H1 (cell line): ENCODE results near the gene C2CD4A. TPM values are rescaled to one million over a fixed set of nuclear protein-coding genes. Genes with fewer than 3 reads are reported as not detected.

Experiments
- CTCF ChIA-PET: fragments of 300-600 bp; sonication (Branson Sonifier 250); formaldehyde crosslinking; loops from one replicate; lab custom pipeline; 2021; ENCODE audit not compliant: partially characterized antibody; lab: Charles Lee
- POLR2A ChIA-PET: fragments of 300-600 bp; sonication (Branson Sonifier 250); formaldehyde crosslinking; loops from one replicate; lab custom pipeline; 2021; ENCODE audit warnings: inconsistent platforms; ENCODE audit not compliant: partially characterized antibody; lab: Charles Lee
- DNase-seq, 2 experiments: peaks; one replicate each; pipeline versions ENCODE4 v3.0.0 to v3.0.0-alpha.2; 2010 to 2022; ENCODE audit warnings: low spot score in 2 of 2, low read depth in 1 of 2, mixed read lengths in 1 of 2
- FAIRE-seq: peaks from 2 replicates; lab custom pipeline; 2011; peaks lifted over from hg19 to GRCh38; lab: Jason Lieb, UNC
- H2AFZ ChIP-seq: 2 replicates; pipeline ENCODE4 v1.8.1; 2012; ENCODE audit warnings: low read length, inconsistent platforms
- H2AK5ac ChIP-seq: 2 replicates; pipeline ENCODE4 v1.6.1; 2013; ENCODE audit warnings: low read depth, low read length
- H2BK120ac ChIP-seq: replicated peaks from 2 replicates; pipeline ENCODE3; 2013; ENCODE audit warnings: low read depth, low read length, inconsistent platforms
- H2BK12ac ChIP-seq: 2 replicates; pipeline ENCODE4 v1.6.1; 2013; ENCODE audit warnings: low read depth, low read length
- H2BK15ac ChIP-seq: 2 replicates; pipeline ENCODE4 v1.6.1; 2013; ENCODE audit warnings: low read length
- H2BK20ac ChIP-seq: 2 replicates; pipeline ENCODE4 v1.6.1; 2013; ENCODE audit warnings: low read length
- H2BK5ac ChIP-seq: 2 replicates; pipeline ENCODE4 v1.6.1; 2013; ENCODE audit warnings: low read depth, low read length
- H3K14ac ChIP-seq: 2 replicates; pipeline ENCODE4 v1.6.1; 2013; ENCODE audit warnings: inconsistent platforms; ENCODE audit not compliant: insufficient read length
- H3K18ac ChIP-seq: 2 replicates; pipeline ENCODE4 v1.6.1; 2013; ENCODE audit warnings: low read length; ENCODE audit errors: extremely low read depth
- H3K23ac ChIP-seq: 2 replicates; pipeline ENCODE4 v1.6.1; 2013; ENCODE audit warnings: inconsistent platforms; ENCODE audit not compliant: insufficient read length
- H3K23me2 ChIP-seq: 2 replicates; pipeline ENCODE4 v1.6.1; 2013; ENCODE audit warnings: low read depth, low read length
- H3K27ac ChIP-seq: 2 replicates; pipeline ENCODE4 v1.6.1; 2011; ENCODE audit warnings: low read depth, low read length, inconsistent platforms
- H3K27me3 ChIP-seq, 4 experiments: replicated peaks in 1 of 4; 1 replicate in 1 of 4; 2 replicates in 3 of 4; pipeline versions ENCODE4 v1.6.1 to v1.8.1; 2011 to 2013; ENCODE audit warnings: low read length in 3 of 4, mild to moderate bottlenecking in 3 of 4, inconsistent platforms in 2 of 4, mixed read lengths in 2 of 4, moderate library complexity in 1 of 4; ENCODE audit not compliant: control insufficient read depth in 3 of 4, insufficient read depth in 3 of 4; ENCODE audit errors: extremely low read depth in 1 of 4
- H3K36me3 ChIP-seq, 4 experiments: 2 replicates each; pipeline versions ENCODE4 v1.6.1 to v1.8.1; 2011 to 2013; ENCODE audit warnings: mild to moderate bottlenecking in 4 of 4, low read length in 3 of 4, moderate library complexity in 2 of 4, control low read depth in 1 of 4, inconsistent platforms in 1 of 4; ENCODE audit not compliant: insufficient read depth in 4 of 4, control insufficient read depth in 2 of 4
- H3K4ac ChIP-seq: replicated peaks from 2 replicates; pipeline ENCODE3; 2013; ENCODE audit warnings: low read length, low read depth, mixed read lengths, inconsistent platforms; ENCODE audit not compliant: insufficient read length
- H3K4me1 ChIP-seq, 4 experiments: replicated peaks in 1 of 4; 1 replicate in 1 of 4; 2 replicates in 3 of 4; pipeline versions ENCODE4 v1.6.1 to v1.8.1; 2011 to 2013; ENCODE audit warnings: low read length in 3 of 4, inconsistent platforms in 2 of 4, mixed read lengths in 1 of 4; ENCODE audit not compliant: insufficient read depth in 4 of 4, control insufficient read depth in 3 of 4
- H3K4me2 ChIP-seq, 2 experiments: 2 replicates each; pipeline versions ENCODE4 v1.6.1 to v1.8.1; 2011 to 2013; ENCODE audit warnings: low read depth in 2 of 2, low read length in 2 of 2, control low read depth in 1 of 2, inconsistent platforms in 1 of 2, mild to moderate bottlenecking in 1 of 2; ENCODE audit not compliant: insufficient read depth in 1 of 2
- H3K4me3 ChIP-seq, 4 experiments: fragments of 200-600, 300-600 bp in 1 of 4; sonication (generic), shearing (Covaris generic), sonication (Bioruptor Twin) in 1 of 4; 2 replicates each; pipeline versions ENCODE4 v1.5.1 to v1.8.1; 2011 to 2016; ENCODE audit warnings: low read length in 4 of 4, low read depth in 3 of 4, control low read depth in 2 of 4, inconsistent platforms in 2 of 4, mild to moderate bottlenecking in 2 of 4, mixed read lengths in 1 of 4, moderate library complexity in 1 of 4; ENCODE audit not compliant: insufficient read depth in 2 of 4; ENCODE audit errors: extremely low read depth in 1 of 4
- H3K56ac ChIP-seq: replicated peaks from 2 replicates; pipeline ENCODE3; 2013; ENCODE audit warnings: low read depth, mild to moderate bottlenecking, mixed read lengths, low read length, inconsistent platforms; ENCODE audit not compliant: insufficient read length
- H3K79me1 ChIP-seq: 2 replicates; pipeline ENCODE4 v1.6.1; 2013; ENCODE audit warnings: low read depth, low read length, control low read depth
- H3K79me2 ChIP-seq, 2 experiments: 2 replicates each; pipeline versions ENCODE4 v1.6.1 to v1.8.1; 2012 to 2013; ENCODE audit warnings: low read length in 2 of 2, mild to moderate bottlenecking in 2 of 2, inconsistent platforms in 1 of 2; ENCODE audit not compliant: insufficient read depth in 2 of 2, control insufficient read depth in 1 of 2
- H3K9ac ChIP-seq, 4 experiments: replicated peaks in 1 of 4; 1 replicate in 1 of 4; 2 replicates in 3 of 4; pipeline versions ENCODE4 v1.6.1 to v1.8.1; 2011 to 2013; ENCODE audit warnings: low read depth in 3 of 4, low read length in 3 of 4, control low read depth in 2 of 4, mild to moderate bottlenecking in 2 of 4, moderate library complexity in 2 of 4, inconsistent platforms in 1 of 4; ENCODE audit errors: extremely low read depth in 1 of 4
- H3K9me3 ChIP-seq, 2 experiments: 2 replicates each; pipeline versions ENCODE4 v1.6.1 to v1.8.1; 2012 to 2013; ENCODE audit warnings: mild to moderate bottlenecking in 2 of 2, moderate library complexity in 2 of 2, control low read depth in 1 of 2, inconsistent platforms in 1 of 2, low read depth in 1 of 2, low read length in 1 of 2, mixed read lengths in 1 of 2; ENCODE audit not compliant: insufficient read depth in 2 of 2
- H4K20me1 ChIP-seq, 2 experiments: replicated peaks in 1 of 2; 2 replicates each; pipeline versions ENCODE3 to v1.8.1; 2011 to 2013; ENCODE audit warnings: inconsistent platforms in 2 of 2, low read length in 2 of 2, mild to moderate bottlenecking in 1 of 2; ENCODE audit not compliant: insufficient read depth in 2 of 2, control insufficient read depth in 1 of 2
- H4K5ac ChIP-seq: 2 replicates; pipeline ENCODE4 v1.6.1; 2013; ENCODE audit warnings: low read length, low read depth, mixed read lengths, inconsistent platforms; ENCODE audit not compliant: insufficient read length
- H4K8ac ChIP-seq: 2 replicates; pipeline ENCODE4 v1.8.0; 2013; ENCODE audit warnings: mild to moderate bottlenecking, moderate library complexity, low read length, inconsistent platforms; ENCODE audit not compliant: insufficient read depth; ENCODE audit errors: extremely low read depth
- H4K91ac ChIP-seq: replicated peaks from 2 replicates; pipeline ENCODE3; 2013; ENCODE audit warnings: low read length, mixed read lengths, inconsistent platforms; ENCODE audit not compliant: insufficient read length
- KDM5A ChIP-seq: fragments of 200-600 bp; IDR thresholded peaks from 2 replicates; pipeline ENCODE4 v1.7.1; 2012; ENCODE audit warnings: mild to moderate bottlenecking, low read length, inconsistent platforms, mixed read lengths
- SIN3A ChIP-seq, 2 experiments: IDR thresholded peaks in 1 of 2; conservative IDR thresholded peaks in 1 of 2; 2 replicates each; pipeline ENCODE4 v1.6.1; 2011 to 2012; ENCODE audit warnings: low read length in 2 of 2, improper control_type of control experiment in 1 of 2, low read depth in 1 of 2, mild to moderate bottlenecking in 1 of 2
- SIRT6 ChIP-seq: IDR thresholded peaks from one replicate; pipeline ENCODE4 v1.7.1; 2012; ENCODE audit warnings: low read length, inconsistent platforms
- SP2 ChIP-seq: IDR thresholded peaks from 2 replicates; pipeline ENCODE4 v1.6.1; 2012; ENCODE audit warnings: mild to moderate bottlenecking, low read length, inconsistent platforms
- TAF1 ChIP-seq: IDR thresholded peaks from 2 replicates; pipeline ENCODE4 v1.6.1; 2011; ENCODE audit warnings: mild to moderate bottlenecking, low read depth, low read length
- TAF7 ChIP-seq: optimal IDR thresholded peaks from 2 replicates; pipeline ENCODE3; 2011; ENCODE audit warnings: low read depth, mild to moderate bottlenecking, inconsistent platforms, low read length, moderate library complexity, borderline replicate concordance
- TEAD4 ChIP-seq: IDR thresholded peaks from 2 replicates; pipeline ENCODE4 v1.6.1; 2012; ENCODE audit warnings: low read depth, low read length, inconsistent platforms, mixed read lengths
- WGBS, 2 experiments: shearing (Covaris generic) in 1 of 2; methylation state at CpG; one replicate each; pipeline versions ENCODE4 v1.1.6 to v1.1.7; 2013 to 2015; ENCODE audit warnings: low lambda C conversion rate in 2 of 2, mixed read lengths in 2 of 2, inconsistent platforms in 1 of 2, low coverage in 1 of 2, missing lambda C conversion rate in 1 of 2; ENCODE audit not compliant: insufficient replicate concordance in 2 of 2, insufficient coverage in 1 of 2, insufficient read length in 1 of 2; ENCODE audit errors: extremely low coverage in 1 of 2, missing lambda C conversion rate in 1 of 2; 5-methylcytosine and 5-hydroxymethylcytosine counted together
- polyA plus RNA-seq, 7 experiments: library from polyadenylated mRNA; depleted of rRNA in 3 of 7; stranded (reverse) in 5 of 7; unstranded in 2 of 7; fragments of >200 nt in 5 of 7; fragments of 200-250 nt in 2 of 7; gene quantifications; 1 replicate in 5 of 7; 2 replicates in 1 of 7; 4 replicates in 1 of 7; pipeline versions ENCODE4 v1.2.1 to v1.2.3, GENCODE V29; 2011 to 2013; ENCODE audit warnings: missing spikeins in 2 of 7, mixed read lengths in 2 of 7
- total RNA-seq: library from RNA; stranded (reverse); fragmentation: NEBNext Ultra II Directional; extraction: Animal tissue kit (Norgen Biotek cat#: 25700); gene quantifications from 2 replicates; pipeline ENCODE4 v1.2.1, GENCODE V29; 2021

C2CD4A gene
- total and polyA plus RNA-seq, 2 of the 8 experiments (the other 6 are each of a cell fraction or from before 2014, with no cell fraction given), result not detected

DNA sequence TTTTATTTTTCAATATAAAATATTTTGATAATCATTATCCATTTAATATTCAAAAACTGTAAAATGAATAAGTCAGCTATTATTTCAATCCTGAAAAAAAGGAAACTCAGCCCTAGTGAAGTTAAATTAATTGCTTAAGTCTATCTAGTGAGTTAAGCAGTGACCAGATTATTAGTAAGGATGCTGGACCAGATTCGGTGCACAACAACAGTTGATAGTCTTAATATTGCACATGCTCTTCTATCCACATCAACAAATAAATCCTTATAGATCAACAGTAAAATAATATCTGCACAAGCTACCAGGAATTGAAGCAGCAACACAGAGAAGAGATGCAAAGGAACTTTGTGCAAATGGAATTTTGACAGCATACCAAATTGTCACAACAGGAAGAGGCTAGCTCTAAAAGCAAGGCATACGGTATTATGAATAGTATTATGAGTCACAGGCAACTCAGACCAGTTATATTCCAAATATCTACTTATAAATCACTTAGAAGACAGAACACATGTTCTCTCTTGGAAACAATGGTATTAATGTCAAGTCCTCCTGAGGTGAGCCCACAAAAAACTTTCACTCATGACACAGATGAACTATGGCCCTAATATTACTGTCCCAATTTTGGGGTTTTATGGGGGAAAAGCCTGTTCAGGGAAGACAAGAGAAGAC is 31.4 kb upstream of the C2CD4A start:
- POLR2A ChIA-PET, result interaction anchor here (0.6 kb wide), 1 partner anchor 129 kb away, joined by 3 read pairs; the partner anchor contains the start of gene C2CD4B
- DNase-seq, result no peak

More for the DNA sequence above, 31.4 kb upstream of the C2CD4A start:
- Histone ChIP-seq H2AK5ac (no peak overlapping the region), H2BK12ac (no peak overlapping the region), H3K27ac (no peak overlapping the region), H3K9ac (no peak overlapping the region), H2BK5ac (no peak overlapping the region), H3K79me1 (no peaks in the 10 kb centered on the region), H3K23me2 (no peaks in the 10 kb centered on the region), H3K4me2 (no peak overlapping the region), H3K56ac (no peak overlapping the region), H4K91ac (no peak overlapping the region), H4K20me1 (no peaks in the 10 kb centered on the region), H4K8ac (no peak overlapping the region), H3K36me3 (no peaks in the 10 kb centered on the region; a peak in 1 of 8 replicates), H3K4ac (no peak overlapping the region), H4K5ac (no peak overlapping the region), H3K79me2 (no peaks in the 10 kb centered on the region), H2BK20ac (no peak overlapping the region), H3K9me3 (no peaks in the 10 kb centered on the region), H2BK15ac (no peak overlapping the region), H3K4me3 (no peak overlapping the region), H3K23ac (no peak overlapping the region), H2AFZ (no peak overlapping the region), H3K4me1 (no peaks in the 10 kb centered on the region), H3K14ac (no peak overlapping the region), H3K18ac (no peak overlapping the region), H2BK120ac (no peak overlapping the region), H3K27me3 (no peaks in the 10 kb centered on the region)
- TF ChIP-seq SIN3A (conservative IDR thresholded peaks at IDR 0.05 in 1 of 2, IDR thresholded peaks at IDR 0.05 in 1 of 2; ENCODE audit: low read depth in 1 of 2, low read length in 2 of 2), result no peak
- no peak for TF ChIP-seq KDM5A
- TF ChIP-seq SP2, result no peak
- TF ChIP-seq TAF7, result no peak
- no peak for TF ChIP-seq SIRT6
- TF ChIP-seq TEAD4, result no peak
- TF ChIP-seq TAF1, result no peak
- CTCF ChIA-PET, result no interaction called here
- 88% methylated on average over 2 of the region's 2 CpGs; no CpG with 5 or more reads in 1 of the 2 experiments for WGBS, 2 experiments
- no peak for FAIRE-seq
